A172 (cell line): Measurements from ENCODE around the gene TNFRSF21. TPM values are rescaled to one million over a fixed set of nuclear protein-coding genes. Genes with fewer than 3 reads are reported as not detected.
"Not testable (repeated sequence)": the region's sequence is repeated elsewhere in the genome, so short reads cannot be mapped to it uniquely, and the experiment has no call there.

Source experiments
- DNase-seq: peaks from one replicate; pipeline ENCODE4 v3.0.0-alpha.2; 2015; ENCODE audit warnings: low spot score
- total RNA-seq: library from RNA; depleted of rRNA; stranded (reverse); fragments of >200 nt; shearing (Covaris generic); gene quantifications from 2 replicates; pipeline ENCODE4 v1.2.3, GENCODE V29; 2014

TNFRSF21 gene
- total RNA-seq, 1 experiment from 2014 or later, result 11.1 TPM

DNA sequence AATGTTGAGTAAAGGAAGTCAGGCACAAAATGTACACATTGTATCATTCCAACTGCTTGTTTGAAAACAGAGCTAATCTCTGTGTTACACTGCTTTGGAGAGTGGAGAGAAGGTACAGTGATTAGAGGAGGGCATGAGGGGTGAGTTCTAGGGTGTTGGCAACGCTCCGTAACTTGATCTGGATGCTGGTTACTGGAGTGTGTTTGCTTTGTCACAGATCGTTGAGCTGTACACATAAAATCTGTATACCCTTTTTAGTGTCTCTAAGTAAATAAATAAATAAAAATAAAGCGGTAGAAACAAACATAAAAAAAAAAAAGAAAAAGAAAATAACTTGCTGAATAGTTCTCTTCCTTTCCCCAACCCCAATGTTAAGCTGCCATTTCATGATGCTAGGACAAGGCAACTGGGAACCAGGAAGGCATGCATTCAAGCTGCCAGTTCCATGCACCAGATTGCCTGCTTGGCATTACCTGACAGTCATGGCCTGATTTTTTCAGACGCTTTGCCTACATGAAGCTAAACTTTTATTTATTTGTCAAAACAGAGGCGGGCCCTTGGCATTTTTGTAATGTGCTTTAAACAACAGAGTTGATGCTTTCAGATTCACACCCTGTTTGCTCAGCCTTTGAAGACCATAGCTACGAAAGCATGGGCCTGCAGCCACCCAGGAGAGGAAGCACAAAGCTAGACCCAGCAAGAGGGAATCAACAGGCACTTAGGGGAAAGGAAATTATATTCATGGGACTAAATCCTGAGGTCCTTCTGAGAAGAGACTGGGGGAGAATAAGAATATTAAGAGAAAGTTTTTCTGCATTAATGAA, 21.2 kb downstream of the TNFRSF21 start:
- DNase-seq, result no peak

DNA sequence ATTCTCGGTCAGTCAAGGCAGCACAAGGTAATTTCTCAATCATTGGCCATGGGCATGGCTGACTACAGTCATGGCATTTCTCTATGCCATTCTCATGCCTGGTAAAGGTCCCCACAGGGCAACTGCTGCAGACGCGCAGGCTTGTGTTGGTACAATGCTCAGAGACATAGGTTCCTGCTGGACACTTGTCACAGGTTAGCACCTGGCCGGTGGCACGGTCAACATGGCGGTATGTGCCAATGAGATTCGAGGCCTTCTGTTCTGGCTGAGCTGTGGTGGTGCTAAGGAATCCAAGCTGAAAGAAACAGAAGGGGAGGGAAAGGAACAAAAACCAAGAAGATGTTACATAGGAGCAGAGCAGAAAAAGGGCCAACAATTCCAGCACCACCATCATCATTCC, 23.4 kb downstream of the TNFRSF21 start:
- DNase-seq, result no peak

DNA sequence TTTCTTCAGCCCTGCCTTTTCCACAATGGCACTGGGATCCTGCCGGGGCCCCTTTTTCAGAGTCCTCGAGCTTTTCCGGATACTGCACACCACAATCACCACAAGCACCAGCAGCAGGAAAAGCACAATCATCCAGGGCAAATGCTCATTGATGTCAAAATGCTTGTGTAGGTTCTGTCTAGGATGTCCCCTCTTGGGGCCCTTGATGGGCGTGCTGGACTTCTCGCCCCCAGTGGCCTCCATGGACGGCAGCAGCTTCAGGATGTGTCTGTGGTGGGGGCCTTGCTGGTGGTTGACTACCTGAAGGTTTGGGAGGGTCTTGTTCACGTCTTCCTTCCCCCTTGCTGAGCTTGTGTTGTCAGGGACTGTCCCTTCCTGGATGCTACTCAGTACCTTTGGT, 25.7 kb downstream of the TNFRSF21 start:
- DNase-seq, result no peak

DNA sequence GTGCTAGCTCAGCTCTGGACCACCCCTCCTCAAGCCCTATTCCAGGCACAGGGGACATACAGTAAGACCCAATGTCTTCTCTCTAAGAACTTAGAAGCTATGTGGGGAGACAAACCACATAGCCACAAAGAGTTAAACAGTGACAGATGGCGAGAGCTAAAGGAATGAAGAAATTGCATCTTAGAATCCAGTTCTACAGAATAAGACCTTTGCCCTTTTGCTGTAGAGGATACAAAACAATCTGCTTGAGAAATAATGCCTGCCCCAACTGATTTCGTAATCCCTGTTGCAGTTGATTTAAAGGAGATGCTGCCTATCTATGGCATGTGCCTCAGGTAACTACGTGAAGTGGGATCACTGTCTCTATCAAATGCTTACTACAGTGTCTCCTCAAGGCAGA, 31.2 kb downstream of the TNFRSF21 start:
- no peak for DNase-seq

DNA sequence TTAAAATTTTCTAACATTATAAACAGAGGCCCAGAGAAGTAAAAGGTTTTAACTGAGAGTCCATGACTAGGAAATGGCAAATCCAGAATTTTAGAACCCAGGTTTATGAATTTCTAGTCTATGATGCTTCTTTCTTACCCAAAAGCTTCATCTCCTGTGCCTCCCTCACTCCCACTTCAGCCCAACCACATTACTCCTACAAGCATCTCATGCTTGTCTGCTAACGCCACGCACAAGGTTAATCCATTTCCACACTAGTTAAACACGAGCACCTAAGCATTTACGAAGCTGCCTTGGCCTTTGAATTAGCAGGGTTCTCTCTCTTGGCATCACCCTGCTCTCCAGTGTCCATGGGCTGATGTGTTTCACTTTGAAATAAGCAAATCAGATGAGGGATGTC, 32.0 kb downstream of the TNFRSF21 start:
- no peak for DNase-seq

DNA sequence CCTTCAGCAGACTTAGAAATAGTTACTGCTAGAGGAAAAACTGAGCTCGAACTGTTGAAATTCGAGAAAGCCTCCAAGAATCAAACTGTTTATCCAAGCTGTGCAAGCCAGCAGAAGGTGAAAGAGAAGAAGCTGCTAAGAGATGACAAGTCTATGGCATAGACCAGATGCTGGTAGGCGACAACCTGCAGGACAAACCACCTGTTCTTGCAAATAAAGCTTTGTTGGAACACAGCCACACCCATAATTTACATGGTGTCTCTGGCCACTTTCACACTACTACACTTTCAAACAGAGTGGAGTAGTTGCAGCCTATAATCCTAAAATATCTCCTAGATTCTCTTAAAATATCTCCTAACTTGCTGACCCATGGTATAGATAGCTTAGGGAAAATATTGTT, 33.3 kb downstream of the TNFRSF21 start:
- DNase-seq, result no peak

DNA sequence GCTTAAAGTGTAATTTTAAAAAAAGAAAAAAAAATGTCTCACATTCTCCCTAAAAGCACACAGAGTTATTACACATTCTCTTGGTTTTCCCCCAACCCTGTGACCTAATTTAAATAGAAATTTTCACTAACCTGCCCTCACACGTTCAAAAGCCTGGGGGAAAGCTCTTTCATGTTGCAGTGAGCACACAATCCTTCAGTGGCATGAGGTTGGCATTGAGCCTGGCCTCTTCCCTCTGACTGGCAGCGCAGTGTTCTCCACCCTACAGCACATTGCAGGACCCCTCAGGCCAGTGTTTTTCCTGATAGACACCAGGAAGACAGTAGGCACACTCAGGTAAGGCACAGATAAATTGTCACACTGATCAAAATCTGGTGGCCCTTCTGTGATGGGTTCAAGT, 34.1 kb downstream of the TNFRSF21 start:
- DNase-seq, result no peak

DNA sequence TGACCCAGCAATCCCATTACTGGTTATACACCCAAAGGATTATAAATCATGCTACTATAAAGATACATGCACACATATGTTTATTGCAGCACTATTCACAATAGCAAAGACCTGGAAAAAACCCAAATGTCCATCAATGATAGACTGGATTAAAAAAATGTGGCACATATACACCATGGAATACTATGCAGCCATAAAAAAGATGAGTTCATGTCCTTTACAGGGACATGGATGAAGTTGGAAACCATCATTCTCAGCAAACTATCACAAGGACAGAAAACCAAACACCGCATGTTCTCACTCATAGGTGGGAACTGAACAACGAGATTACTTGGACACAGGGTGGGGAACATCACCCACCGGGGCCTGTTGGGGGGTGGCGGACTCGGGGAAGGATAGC, 34.6 kb downstream of the TNFRSF21 start:
- DNase-seq, result not testable (repeated sequence)

DNA sequence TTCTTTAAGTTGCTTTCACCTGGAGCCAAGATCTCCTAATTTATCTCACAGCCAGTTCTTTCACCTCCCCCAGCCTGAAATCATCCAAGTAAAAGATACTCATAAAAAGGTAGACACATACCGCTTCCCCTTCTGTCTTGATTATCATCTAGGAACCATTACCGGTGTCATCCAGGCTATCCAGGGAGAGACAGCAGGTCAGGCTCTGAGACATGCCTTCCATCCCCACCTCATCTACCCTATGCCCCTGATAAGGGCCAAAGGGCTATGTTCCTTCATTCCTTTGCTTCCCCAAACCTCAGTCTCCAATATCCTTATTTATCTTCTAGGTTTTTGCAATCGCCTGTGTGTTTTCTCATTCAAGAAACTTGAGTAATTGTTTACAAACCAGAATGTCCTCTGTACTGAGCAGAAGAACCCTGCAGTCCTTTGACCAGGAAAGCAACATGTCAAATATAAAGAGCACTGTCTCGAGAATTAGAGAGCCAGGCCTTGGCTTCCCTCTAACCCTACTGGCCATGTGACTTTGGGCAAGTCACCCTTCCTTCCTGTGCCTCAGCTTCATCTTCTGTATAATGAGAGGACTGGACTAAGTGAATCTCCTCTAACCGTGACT, 41.0 kb downstream of the TNFRSF21 start:
- DNase-seq, result no peak

DNA sequence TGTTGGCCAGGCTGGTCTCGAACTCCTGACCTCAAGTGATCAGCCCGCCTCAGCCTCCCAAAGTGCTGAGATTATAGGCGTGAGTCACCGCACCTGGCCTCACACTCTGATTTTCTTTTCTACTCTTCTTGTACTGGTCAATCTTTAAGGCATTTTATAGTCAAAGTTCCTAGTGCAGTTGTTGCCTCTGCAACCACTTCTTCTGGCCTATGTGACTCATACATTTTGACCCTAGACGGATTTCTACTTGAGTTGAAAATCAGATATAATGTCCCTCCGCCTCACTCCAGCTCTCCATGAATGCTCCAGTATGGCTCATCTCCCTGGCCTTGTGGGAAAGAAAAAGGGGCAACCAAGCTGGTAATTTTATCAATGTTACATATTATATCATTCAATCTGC, 42.4 kb downstream of the TNFRSF21 start:
- DNase-seq, result no peak

DNA sequence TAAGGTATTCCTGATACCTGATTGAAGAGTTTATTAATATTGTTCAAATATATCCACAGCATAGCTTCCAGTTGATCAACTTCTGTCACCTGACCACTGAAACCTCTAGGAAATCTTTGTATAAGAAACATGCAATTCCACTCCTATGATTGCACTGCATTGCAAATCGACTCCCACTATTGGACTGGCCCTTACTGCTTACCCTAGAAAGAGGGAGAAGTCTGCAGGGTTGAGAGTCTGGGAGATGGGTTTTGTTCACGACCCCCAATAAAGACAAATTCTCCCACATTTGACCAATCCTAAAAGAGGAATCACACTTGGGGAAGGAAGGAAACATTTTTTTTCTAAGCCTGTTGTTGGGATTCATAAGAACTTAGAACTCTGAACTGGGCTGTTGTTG, 43.7 kb downstream of the TNFRSF21 start:
- no peak for DNase-seq

DNA sequence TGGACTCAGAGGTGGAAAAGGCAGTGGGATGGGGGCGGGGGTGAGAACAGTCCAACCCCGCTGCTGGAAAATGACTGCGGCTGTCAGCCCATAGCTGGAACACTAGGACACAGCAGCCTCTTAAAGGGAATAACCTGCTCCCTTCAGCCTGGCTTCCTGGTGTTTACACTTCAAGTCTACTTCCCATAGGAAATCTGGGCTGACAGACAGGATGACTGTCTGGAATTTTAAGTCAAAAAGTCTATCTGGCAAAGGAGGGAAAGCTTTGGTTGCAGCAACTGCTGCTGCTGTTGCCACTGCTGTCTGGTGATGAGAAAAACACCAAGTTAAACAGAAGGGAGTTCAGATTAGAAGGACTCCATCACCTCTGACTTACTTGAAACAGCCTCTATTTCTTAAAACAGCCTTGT, 44.9 kb downstream of the TNFRSF21 start:
- DNase-seq, result no peak

DNA sequence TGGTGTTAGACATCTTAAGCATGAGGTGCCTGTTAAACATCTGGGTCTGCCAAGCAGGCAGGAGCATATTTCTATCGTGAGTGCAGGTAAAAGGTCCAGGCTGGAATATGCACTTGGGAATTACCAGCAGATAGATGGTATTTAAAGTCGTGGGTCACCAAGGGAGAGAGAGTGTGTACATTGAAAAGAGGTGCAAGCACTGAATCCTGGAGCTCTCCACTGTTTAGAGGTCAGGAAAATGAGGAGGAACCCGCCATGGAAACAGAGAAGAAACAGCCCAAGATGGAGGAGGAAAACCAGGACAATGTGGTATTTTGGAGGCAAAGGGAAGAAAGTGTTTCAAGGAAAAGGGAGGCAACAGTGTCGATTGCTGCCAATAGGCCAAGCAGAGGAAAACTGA, 46.4 kb downstream of the TNFRSF21 start:
- DNase-seq, result no peak

DNA sequence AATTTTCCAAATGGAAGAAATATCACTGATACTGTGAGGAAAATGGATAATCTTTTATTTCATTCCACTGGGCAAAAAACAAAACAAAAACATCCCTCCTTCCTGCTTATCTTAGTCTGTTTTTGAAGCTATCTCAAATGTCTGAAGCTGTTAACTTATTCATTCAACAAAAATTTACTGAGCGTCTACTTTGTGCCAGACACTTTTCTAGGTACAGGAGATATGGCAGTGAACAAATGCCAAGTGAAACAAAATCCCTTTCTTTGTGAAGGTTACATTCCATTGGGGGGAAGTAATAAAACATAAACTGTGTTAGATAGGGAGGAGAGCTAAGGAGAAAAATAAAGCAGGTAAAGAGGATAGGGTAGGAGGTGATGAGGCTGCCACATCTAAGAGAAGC, 47.5 kb downstream of the TNFRSF21 start:
- DNase-seq, result no peak

DNA sequence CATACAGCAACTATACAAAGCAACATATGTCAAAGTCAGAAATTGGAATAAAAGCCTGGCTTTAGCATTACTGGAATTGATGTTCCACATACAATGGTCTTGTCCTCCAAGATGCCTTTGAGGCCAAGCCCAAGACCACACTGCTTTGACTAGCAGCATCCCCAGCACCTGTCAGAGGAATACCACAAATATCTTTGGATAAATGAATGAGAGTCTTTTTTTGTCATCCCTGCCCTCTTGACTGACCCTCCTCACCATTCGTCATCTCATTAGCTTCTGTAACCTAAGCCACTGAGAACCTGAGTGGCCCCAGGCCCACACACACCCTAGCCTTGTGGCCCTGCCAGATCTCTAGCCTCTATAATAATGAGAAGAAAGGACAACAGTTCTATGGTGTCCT, 48.5 kb downstream of the TNFRSF21 start:
- no peak for DNase-seq

DNA sequence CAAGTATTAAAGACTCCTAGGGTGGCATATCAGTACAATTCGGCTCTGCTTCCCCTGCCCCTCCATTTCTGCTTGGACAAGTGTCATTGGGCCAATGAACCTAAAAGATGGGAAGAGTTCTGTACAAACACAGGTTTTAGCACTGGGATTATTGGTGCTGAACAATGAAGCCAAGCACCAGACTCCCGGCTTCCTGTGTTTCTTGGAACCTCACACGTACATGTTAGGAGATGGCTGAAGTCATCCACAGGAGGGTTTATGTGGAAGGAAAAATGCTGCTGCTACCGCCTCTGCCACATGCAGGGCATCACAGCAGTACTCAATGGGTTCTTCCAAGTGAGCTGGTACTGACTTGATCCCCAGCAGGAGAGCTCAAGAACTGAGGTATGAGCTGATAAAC, 49.7 kb downstream of the TNFRSF21 start:
- no peak for DNase-seq

DNA sequence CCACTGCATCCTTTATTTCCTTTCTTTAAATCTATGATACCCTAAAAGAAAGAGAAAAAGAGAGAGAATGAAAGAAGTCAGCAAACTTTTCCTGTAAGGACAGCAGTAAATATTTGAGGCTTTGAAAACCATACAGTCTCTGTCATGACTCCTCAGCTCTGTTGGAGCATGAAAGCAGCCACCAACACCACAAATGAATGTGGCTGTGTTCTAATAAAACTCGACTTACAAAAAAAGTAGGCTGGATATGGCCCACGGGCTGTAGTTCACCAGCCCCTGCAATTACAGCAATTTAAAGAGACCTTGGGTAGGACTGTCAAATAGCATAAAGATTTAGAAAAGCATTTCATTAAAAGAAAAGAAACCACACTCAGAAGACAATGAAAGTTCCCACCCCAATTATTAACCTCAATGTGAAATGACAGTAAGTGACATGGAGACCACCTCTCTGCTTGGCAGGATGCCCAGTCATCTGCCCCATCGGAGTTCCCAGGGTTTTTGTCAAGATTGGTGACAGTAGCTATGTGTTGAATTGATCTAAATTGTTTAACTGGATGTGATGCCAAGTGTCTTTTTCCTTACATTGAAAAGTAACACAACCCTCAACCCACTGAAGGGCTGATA, 50.9 kb downstream of the TNFRSF21 start:
- no peak for DNase-seq

DNA sequence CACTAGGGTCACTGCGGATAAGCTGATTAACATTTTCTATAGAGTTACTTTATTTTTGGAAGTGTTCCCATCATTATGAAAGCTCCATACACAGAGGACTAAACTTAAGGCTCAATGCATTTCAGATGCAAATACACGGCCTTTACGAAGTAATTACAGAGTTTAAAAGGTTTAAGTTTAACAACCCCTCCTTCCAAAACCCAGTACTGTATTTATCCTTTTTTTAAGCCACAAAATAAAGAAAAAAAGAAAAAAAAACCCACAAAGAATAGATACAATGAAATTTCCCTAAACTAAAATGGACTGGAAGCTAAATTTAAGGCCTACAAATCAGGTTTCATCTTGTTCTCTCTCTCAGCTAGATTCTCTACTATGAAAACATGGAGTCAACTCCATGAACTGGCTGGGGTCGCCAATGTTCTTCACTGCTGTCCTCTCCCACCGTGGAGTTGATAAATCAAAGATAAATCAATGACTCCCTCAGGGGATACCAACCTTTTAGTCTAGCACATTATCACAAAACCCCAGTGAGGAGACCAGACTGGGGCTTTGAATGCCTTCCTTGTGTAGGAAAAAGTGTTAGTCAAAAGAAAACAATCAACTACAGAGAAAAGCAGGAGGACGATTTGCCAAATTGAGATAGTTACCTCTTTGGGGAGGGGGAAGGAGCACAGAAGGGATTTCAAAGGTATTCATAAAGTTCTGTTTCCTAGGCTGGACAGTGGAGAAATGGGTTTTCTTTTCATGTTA, 52.5 kb downstream of the TNFRSF21 start:
- no peak for DNase-seq

DNA sequence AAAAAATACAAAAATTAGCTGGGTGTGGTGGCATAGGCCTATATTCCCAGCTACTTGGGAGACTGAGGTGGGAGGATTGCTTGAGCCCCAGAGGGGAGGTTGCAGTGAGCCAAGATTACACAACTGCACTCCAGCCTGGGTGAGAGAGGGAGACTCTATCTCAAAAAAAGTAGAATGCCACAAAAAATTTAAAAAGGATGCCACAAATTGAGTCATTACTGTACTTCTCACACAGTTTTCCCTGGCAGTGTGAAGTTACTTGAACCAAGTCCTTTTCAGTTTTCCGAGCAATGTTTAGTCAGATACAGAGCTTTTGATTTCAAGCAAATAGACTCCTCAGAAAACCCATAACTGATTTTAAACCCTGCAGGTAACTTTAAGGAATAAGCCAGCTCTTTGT, 53.3 kb downstream of the TNFRSF21 start:
- DNase-seq, result no peak

DNA sequence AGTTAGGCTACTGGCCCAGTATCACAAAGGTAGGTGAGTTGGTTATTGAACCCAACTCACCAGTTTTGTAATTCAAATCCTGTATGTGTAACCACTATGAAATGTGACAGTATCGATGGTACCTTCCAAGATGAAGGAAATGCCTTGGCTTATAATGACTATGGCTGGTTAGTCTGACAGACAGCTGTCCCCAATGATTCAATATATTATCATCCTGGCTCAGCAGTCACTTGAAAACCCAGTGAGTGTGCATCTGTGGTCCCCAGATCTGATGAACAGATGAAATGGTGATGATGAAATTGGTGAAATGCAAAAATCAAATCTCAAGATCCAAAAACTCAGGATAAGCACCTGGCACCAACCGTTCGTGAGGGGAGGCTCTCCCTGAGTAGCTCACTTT, 54.8 kb downstream of the TNFRSF21 start:
- no peak for DNase-seq

DNA sequence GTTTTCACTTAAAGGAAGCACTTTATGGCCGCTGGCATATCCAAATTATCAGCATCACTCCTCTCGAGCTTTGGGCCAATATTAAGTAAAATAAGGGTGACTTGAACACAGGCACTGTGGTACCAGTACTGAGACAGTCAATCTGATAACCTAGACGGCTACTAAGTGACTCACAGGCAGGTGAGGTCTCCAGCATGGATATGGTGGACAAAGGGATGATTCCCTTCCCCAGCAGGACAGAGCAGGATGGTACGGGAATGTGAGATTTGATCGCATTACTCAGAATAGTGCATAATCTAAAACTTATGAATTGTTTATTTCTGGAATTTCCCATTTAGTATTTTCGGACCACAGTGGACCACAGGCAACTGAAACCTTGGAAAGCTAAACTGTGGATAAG, 55.7 kb downstream of the TNFRSF21 start:
- no peak for DNase-seq

DNA sequence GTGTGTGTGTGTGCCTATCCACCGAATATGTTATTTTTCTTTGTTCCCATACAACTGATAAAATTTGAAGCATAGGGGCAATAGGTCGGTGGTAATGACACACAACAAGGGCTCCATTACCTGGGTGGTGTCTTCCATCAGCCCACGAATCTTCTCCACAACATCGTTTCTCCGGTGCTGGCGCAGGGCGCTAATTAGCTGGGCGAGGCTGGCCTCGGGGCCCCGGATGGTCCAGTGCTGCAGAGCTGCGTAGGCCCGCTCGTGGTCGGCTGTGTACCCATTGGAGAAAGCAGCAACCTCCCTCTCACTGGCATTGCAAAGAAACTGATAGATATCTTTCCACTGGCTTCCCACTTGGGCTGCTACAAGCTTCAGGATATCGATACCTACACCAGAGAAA, 56.6 kb downstream of the TNFRSF21 start:
- DNase-seq, result no peak

DNA sequence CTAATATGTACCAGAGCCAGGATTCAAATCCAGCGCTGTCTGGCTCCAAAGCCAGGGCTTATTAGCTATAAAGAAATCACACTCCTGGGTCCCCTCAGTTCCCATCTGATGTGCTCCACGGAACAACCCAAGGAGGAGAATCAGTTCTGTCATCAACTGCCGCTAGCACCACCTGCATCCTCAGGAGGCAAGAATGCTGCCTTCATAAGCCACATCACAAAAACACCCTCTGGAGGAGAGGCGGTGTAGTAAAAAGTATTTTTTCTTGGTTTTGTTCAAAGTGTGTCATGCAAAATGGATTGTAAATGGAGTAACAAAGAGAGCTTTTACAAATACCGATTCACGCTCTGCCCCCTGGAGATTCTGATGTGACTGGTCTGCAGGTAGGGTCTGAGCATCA, 57.1 kb downstream of the TNFRSF21 start:
- no peak for DNase-seq
